LNCaP clone FGC (cell line): ENCODE measurements around the gene PIEZO2.
A peak's percentile ranks its signal among the peaks of the same experiment; 100 is the strongest.

ENCODE experiments used
- DNase-seq: peaks from one replicate; pipeline ENCODE4 v3.0.0-alpha.2; 2011; ENCODE audit warnings: low read depth
- H3K4me3 ChIP-seq: 2 replicates; pipeline ENCODE4 v1.5.1; 2011; ENCODE audit warnings: mild to moderate bottlenecking, low read depth, low read length, control low read depth
- CTCF ChIP-seq: IDR thresholded peaks from 2 replicates; pipeline ENCODE4 v1.5.1; 2012; ENCODE audit warnings: mild to moderate bottlenecking; ENCODE audit not compliant: control insufficient read depth, insufficient read depth; ENCODE audit errors: extremely low read depth

The PIEZO2 gene

GRCh38 chr18:11027862-11028261 is 121.5 kb downstream of the PIEZO2 start:
- no peak for TF ChIP-seq CTCF
- H3K4me3 ChIP-seq, result no peak overlapping the region
- peak; percentile 54 for DNase-seq

DNA sequence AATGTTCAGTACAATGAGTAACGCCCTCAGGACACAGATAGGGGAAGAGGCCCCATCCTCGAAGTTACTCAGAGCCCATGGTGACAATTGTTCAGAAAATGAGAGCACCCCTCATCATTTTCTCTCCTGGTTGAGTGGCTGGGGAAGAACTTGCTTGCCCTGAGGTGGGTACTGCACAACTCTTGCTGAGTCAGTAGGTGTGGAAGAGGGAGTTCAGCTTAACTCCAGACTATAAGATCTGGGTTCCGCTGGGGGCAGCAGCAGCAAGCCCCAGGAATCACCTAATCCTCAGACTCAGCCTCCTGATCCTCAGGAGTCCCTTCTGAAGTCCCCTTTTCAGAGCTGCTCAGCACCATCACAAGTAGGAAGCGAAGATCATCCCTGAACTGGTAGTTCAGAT is 123.7 kb downstream of the PIEZO2 start:
- TF ChIP-seq CTCF, result no peak
- no peak for DNase-seq
- H3K4me3 ChIP-seq, result no peak overlapping the region

DNA sequence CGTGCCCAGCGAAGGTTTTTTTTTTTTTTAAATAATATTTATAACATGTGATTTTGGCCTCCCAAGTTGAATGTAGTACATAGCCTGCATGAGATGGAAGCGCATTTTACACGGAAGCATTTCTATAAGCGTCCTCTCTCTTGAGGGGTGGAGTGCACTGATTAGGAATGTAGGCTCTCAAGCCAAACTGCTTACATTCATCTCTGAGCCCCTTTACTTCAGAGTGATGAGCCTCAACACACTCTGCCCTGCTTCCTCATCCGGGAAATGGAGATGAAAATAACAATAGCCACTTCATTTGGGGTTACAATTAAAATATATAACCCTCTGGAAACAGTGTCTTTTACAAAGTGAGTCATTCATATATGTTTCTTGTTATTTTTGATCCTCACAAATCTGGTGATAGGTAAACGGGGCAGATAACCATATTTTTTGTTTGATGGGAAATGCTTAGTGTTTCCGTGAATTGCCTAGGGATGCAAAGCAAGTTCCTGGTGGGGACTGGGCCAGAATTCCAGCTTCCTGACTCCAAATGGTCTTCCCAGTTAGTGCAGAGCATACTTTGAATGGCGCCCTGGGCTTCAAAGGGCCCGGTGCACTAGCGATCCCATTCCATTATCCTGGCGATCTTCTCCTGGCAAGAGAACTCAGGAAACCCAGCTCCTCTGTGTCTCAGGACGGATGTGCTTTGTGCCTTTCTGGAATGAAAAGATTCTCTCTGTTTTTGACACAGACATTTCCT is 124.3 kb downstream of the PIEZO2 start:
- DNase-seq, result no peak
- no peak overlapping the region for H3K4me3 ChIP-seq
- no peak for TF ChIP-seq CTCF

GRCh38 chr18:11021477-11021876 is 127.9 kb downstream of the PIEZO2 start:
- no peak overlapping the region for H3K4me3 ChIP-seq
- TF ChIP-seq CTCF, result no peak
- DNase-seq, result no peak

DNA sequence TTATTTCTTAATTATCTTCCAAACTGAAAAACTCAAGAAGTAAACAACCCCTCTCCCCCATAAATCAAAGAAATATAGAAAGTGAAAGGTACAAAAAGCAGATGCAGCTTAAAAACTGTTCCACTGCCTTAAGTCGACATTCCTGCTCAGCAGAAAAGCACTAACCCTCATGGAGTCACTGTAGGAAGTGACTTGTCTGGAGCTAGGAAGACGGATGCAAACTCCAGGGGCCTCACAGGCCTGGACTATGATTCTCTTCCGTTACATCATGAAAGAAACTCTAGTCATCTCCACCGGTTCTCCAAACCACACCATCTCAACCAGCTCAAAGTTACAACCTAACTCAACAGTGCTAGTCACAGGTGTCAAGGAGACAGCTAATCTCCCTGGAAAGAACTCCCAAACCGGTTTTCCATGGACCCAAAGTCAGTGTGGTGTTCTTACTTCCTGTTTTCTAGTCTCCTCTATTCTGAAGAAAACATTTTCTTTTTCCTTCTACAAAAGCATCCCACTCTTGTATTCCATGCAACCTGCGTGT is 128.4 kb downstream of the PIEZO2 start:
- no peak overlapping the region for H3K4me3 ChIP-seq
- no peak for DNase-seq
- no peak for TF ChIP-seq CTCF

GRCh38 chr18:11020161-11020853 is 129.1 kb downstream of the PIEZO2 start:
- no peak for TF ChIP-seq CTCF
- H3K4me3 ChIP-seq, result no peak overlapping the region
- DNase-seq, result no peak
